HepG2 (cell line): ENCODE measurements around the gene METTL13. TPM values are rescaled to one million over a fixed set of nuclear protein-coding genes. Genes with fewer than 3 reads are reported as not detected.

ENCODE experiments used
- EED ChIP-seq: sonication (generic); formaldehyde crosslinking; IDR thresholded peaks from 2 replicates; pipeline ENCODE4 v1.5.0; 2020; ENCODE audit warnings: mild to moderate bottlenecking, missing genetic modification reagents
- FOSL2 ChIP-seq: sonication (generic); formaldehyde crosslinking; IDR thresholded peaks from 2 replicates; pipeline ENCODE4 v1.4.0; 2020; ENCODE audit warnings: missing genetic modification reagents
- GATAD2A ChIP-seq: IDR thresholded peaks from 2 replicates; pipeline ENCODE4 v1.6.1; 2016
- HMG20B ChIP-seq: conservative IDR thresholded peaks from 2 replicates; pipeline ENCODE4 v1.6.1; 2016; ENCODE audit warnings: missing genetic modification reagents, missing compliant biosample characterization
- HOXA3 ChIP-seq: sonication (generic); formaldehyde crosslinking; IDR thresholded peaks from 2 replicates; pipeline ENCODE4 v1.5.0; 2020; ENCODE audit warnings: missing genetic modification reagents
- MAZ ChIP-seq, 2 experiments: sonication (generic) in 1 of 2; formaldehyde crosslinking in 1 of 2; IDR thresholded peaks; 2 replicates each; pipeline versions ENCODE4 v1.5.0 to v1.6.1; 2012 to 2020; ENCODE audit warnings: low read depth in 2 of 2, mild to moderate bottlenecking in 2 of 2, borderline replicate concordance in 1 of 2, improper control_type of control experiment in 1 of 2, low read length in 1 of 2, missing genetic modification reagents in 1 of 2, moderate library complexity in 1 of 2
- NFIB ChIP-seq: sonication (generic); formaldehyde crosslinking; IDR thresholded peaks from 2 replicates; pipeline ENCODE4 v1.9.0; 2021; ENCODE audit warnings: missing genetic modification reagents, mild to moderate bottlenecking, borderline replicate concordance
- NONO ChIP-seq, 2 experiments: fragments of 450-650 bp in 1 of 2; sonication (generic) in 1 of 2; formaldehyde crosslinking in 1 of 2; IDR thresholded peaks in 1 of 2; conservative IDR thresholded peaks in 1 of 2; 2 replicates each; pipeline versions ENCODE4 v1.6.1 to v1.8.0; 2017 to 2022; ENCODE audit warnings: mild to moderate bottlenecking in 1 of 2, missing genetic modification reagents in 1 of 2, moderate library complexity in 1 of 2
- ONECUT2 ChIP-seq: sonication (generic); formaldehyde crosslinking; IDR thresholded peaks from 2 replicates; pipeline ENCODE4 v1.4.0; 2020; ENCODE audit warnings: missing genetic modification reagents
- PHF21A ChIP-seq: sonication (generic); formaldehyde crosslinking; IDR thresholded peaks from 2 replicates; pipeline ENCODE4 v1.5.0; 2020; ENCODE audit warnings: mild to moderate bottlenecking, missing genetic modification reagents
- SIX4 ChIP-seq: sonication (generic); formaldehyde crosslinking; IDR thresholded peaks from 2 replicates; pipeline ENCODE4 v1.4.0; 2020; ENCODE audit warnings: missing genetic modification reagents
- TAF15 ChIP-seq: fragments of 200-400 bp; formaldehyde crosslinking; IDR thresholded peaks from one replicate; pipeline ENCODE4 v1.6.1; 2018; ENCODE audit warnings: mild to moderate bottlenecking, low read depth, low read length; ENCODE audit not compliant: poor library complexity, severe bottlenecking
- TCF7 ChIP-seq: sonication (generic); IDR thresholded peaks from 2 replicates; pipeline ENCODE4 v1.6.1; 2016; ENCODE audit warnings: antibody characterized with exemption, low read depth
- YY1 ChIP-seq: IDR thresholded peaks from 2 replicates; pipeline ENCODE4 v1.6.1; 2011; ENCODE audit warnings: low read length, low read depth, moderate library complexity, mild to moderate bottlenecking; ENCODE audit not compliant: insufficient read depth, insufficient replicate concordance
- ZBTB20 ChIP-seq: sonication (generic); formaldehyde crosslinking; IDR thresholded peaks from 2 replicates; pipeline ENCODE4 v1.8.1; 2023; ENCODE audit warnings: missing genetic modification reagents, low read depth, mild to moderate bottlenecking, borderline replicate concordance
- ZNF326 ChIP-seq: sonication (generic); formaldehyde crosslinking; IDR thresholded peaks from 2 replicates; pipeline ENCODE4 v1.4.0; 2020; ENCODE audit warnings: missing genetic modification reagents, borderline replicate concordance
- ZNF331 ChIP-seq: sonication (generic); formaldehyde crosslinking; IDR thresholded peaks from 2 replicates; pipeline ENCODE4 v1.4.0; 2020; ENCODE audit warnings: missing genetic modification reagents
- ZNF430 ChIP-seq: sonication (generic); formaldehyde crosslinking; IDR thresholded peaks from 2 replicates; pipeline ENCODE4 v1.9.0; 2021; ENCODE audit warnings: mild to moderate bottlenecking, missing genetic modification reagents
- ZNF556 ChIP-seq: sonication (generic); formaldehyde crosslinking; IDR thresholded peaks from 2 replicates; pipeline ENCODE4 v1.4.0; 2020; ENCODE audit warnings: mild to moderate bottlenecking, missing genetic modification reagents, borderline replicate concordance
- ZNF564 ChIP-seq: sonication (generic); formaldehyde crosslinking; IDR thresholded peaks from 2 replicates; pipeline ENCODE4 v1.8.1; 2023; ENCODE audit warnings: mild to moderate bottlenecking, missing genetic modification reagents
- ZZZ3 ChIP-seq: sonication (generic); formaldehyde crosslinking; IDR thresholded peaks from 2 replicates; pipeline ENCODE4 v1.4.0; 2020; ENCODE audit warnings: missing genetic modification reagents, mild to moderate bottlenecking, borderline replicate concordance
- polyA plus RNA-seq, 8 experiments: library from polyadenylated mRNA; depleted of rRNA in 3 of 8; stranded (reverse) in 7 of 8; unstranded in 1 of 8; fragments of >200 nt; fragmentation: Illumina TruSeq in 4 of 8; extraction: Trizol in 4 of 8; gene quantifications; 2 replicates each; pipeline versions ENCODE4 v1.2.1 to v1.2.3, GENCODE V29; 2011 to 2016; ENCODE audit warnings: low read depth in 4 of 8, missing spikeins in 1 of 8, mixed read lengths in 1 of 8; ENCODE audit not compliant: insufficient read depth in 1 of 8
- total RNA-seq, 5 experiments: library from RNA; depleted of rRNA; stranded (reverse); fragments of >200 nt; fragmentation: Illumina TruSeq; extraction: Trizol; gene quantifications; 2 replicates each; pipeline ENCODE4 v1.2.3, GENCODE V29; 2016; ENCODE audit warnings: low read depth in 1 of 5
- TF ChIP-seq, protein P1 (sequence below): sonication (generic); formaldehyde crosslinking; conservative IDR thresholded peaks from 2 replicates; pipeline ENCODE4 v1.5.0; 2020; ENCODE audit warnings: missing genetic modification reagents
- TF ChIP-seq, protein P2 (sequence below): sonication (generic); formaldehyde crosslinking; IDR thresholded peaks from 2 replicates; pipeline ENCODE4 v1.4.0; 2020; ENCODE audit warnings: low read depth, mild to moderate bottlenecking, missing genetic modification reagents
- TF ChIP-seq, protein P3 (sequence below): sonication (generic); formaldehyde crosslinking; IDR thresholded peaks from 2 replicates; pipeline ENCODE4 v1.9.0; 2021; ENCODE audit warnings: missing genetic modification reagents, borderline replicate concordance

METTL13 gene
- total and polyA plus RNA-seq, 2 of the 13 experiments (the other 11 are each of a cell fraction or from before 2014, with no cell fraction given), result 18.6 to 22.8 TPM

DNA sequence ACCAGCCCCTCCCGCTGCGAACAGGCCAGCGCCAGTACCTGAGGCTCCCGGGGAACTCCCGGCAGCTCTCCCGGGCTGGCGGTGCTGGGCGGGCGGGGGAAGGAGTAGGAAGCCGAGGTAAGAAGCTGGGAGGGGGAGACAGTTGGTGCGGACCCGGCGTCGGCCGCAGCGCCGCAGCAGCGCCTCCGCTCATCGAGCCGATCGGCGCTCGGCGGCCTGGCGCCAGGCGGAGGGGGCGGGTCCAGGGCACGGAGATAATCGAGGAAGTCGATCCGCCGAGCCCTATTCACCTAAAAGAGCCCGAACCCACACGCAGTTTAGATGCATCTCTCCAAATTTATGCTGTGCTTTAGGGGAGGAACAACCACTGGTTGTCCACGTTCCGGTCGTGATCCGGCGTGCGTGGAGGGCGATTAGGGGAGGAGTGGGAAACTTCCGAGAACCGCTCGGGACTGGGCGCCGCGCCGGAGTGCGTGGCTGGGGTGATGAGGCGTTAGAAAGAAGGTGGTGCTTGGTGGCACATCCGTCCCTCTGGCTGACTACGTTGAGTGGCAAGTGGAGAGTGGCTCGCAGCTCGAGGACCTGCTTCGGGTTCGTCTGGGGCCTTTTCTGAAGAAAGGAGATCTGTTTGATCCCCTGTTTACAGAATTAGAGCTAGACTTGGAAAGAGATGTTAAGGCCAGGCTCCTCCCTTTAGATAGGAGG lies 39.4 kb upstream of the METTL13 start, which contains the start of gene VAMP4 (continued):
- TF ChIP-seq ZBTB20 (CRISPR knock-in tag) (peak; percentile 18; the same call in 1 of the 2 replicates), ZNF564 (CRISPR knock-in tag) (0 out of 2 replicates have a peak, but pooled peaks have one; percentile 37), PHF21A (peak; percentile 68), TAF15 (no peak), HMG20B (CRISPR knock-in tag) (0 out of 2 replicates have a peak, but pooled peaks have one; percentile 23), ZZZ3 (0 out of 2 replicates have a peak, but pooled peaks have one; percentile 61), TCF7 (no peak), ZNF430 (peak; percentile 67; the same call in 1 of the 2 replicates), NONO (IDR thresholded peaks at IDR 0.05) (no peak), NONO (CRISPR knock-in tag; conservative IDR thresholded peaks at IDR 0.05) (0 out of 2 replicates have a peak, but pooled peaks have one; percentile 45), GATAD2A (CRISPR knock-in tag) (peak; percentile 29), NFIB (no peak), ONECUT2 (no peak), FOSL2 (CRISPR knock-in tag) (peak; percentile 32; the same call in 1 of the 2 replicates), MAZ (IDR thresholded peaks at IDR 0.05; ENCODE audit: borderline replicate concordance, low read depth, low read length) (peak; percentile 90), MAZ (CRISPR knock-in tag; IDR thresholded peaks at IDR 0.05; ENCODE audit: low read depth) (peak; percentile 75), HOXA3 (peak; percentile 83), ZNF556 (CRISPR knock-in tag) (0 out of 2 replicates have a peak, but pooled peaks have one; percentile 28), ZNF331 (CRISPR knock-in tag) (peak; percentile 59; the same call in 1 of the 2 replicates), ZNF326 (CRISPR knock-in tag) (no peak), YY1 (peak; percentile 89), SIX4 (no peak), EED (CRISPR knock-in tag) (peak; percentile 57)
- TF ChIP-seq, protein P1, sequence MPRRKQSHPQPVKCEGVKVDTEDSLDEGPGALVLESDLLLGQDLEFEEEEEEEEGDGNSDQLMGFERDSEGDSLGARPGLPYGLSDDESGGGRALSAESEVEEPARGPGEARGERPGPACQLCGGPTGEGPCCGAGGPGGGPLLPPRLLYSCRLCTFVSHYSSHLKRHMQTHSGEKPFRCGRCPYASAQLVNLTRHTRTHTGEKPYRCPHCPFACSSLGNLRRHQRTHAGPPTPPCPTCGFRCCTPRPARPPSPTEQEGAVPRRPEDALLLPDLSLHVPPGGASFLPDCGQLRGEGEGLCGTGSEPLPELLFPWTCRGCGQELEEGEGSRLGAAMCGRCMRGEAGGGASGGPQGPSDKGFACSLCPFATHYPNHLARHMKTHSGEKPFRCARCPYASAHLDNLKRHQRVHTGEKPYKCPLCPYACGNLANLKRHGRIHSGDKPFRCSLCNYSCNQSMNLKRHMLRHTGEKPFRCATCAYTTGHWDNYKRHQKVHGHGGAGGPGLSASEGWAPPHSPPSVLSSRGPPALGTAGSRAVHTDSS (CRISPR knock-in tag), result no peak
- TF ChIP-seq, protein P2, sequence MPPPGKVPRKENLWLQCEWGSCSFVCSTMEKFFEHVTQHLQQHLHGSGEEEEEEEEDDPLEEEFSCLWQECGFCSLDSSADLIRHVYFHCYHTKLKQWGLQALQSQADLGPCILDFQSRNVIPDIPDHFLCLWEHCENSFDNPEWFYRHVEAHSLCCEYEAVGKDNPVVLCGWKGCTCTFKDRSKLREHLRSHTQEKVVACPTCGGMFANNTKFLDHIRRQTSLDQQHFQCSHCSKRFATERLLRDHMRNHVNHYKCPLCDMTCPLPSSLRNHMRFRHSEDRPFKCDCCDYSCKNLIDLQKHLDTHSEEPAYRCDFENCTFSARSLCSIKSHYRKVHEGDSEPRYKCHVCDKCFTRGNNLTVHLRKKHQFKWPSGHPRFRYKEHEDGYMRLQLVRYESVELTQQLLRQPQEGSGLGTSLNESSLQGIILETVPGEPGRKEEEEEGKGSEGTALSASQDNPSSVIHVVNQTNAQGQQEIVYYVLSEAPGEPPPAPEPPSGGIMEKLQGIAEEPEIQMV (CRISPR knock-in tag), result no peak; the same call in 1 of the 2 replicates
- TF ChIP-seq, protein P3, sequence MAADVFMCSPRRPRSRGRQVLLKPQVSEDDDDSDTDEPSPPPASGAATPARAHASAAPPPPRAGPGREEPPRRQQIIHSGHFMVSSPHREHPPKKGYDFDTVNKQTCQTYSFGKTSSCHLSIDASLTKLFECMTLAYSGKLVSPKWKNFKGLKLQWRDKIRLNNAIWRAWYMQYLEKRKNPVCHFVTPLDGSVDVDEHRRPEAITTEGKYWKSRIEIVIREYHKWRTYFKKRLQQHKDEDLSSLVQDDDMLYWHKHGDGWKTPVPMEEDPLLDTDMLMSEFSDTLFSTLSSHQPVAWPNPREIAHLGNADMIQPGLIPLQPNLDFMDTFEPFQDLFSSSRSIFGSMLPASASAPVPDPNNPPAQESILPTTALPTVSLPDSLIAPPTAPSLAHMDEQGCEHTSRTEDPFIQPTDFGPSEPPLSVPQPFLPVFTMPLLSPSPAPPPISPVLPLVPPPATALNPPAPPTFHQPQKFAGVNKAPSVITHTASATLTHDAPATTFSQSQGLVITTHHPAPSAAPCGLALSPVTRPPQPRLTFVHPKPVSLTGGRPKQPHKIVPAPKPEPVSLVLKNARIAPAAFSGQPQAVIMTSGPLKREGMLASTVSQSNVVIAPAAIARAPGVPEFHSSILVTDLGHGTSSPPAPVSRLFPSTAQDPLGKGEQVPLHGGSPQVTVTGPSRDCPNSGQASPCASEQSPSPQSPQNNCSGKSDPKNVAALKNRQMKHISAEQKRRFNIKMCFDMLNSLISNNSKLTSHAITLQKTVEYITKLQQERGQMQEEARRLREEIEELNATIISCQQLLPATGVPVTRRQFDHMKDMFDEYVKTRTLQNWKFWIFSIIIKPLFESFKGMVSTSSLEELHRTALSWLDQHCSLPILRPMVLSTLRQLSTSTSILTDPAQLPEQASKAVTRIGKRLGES (CRISPR knock-in tag), result no peak
